ENCODE data around the gene PARD3. TPM values are rescaled to one million over a fixed set of nuclear protein-coding genes. Genes with fewer than 3 reads are reported as not detected.
A peak's percentile ranks its signal among the peaks of the same experiment; 100 is the strongest.

PARD3 gene
- total RNA-seq, 1 donor from 2014 or later: 58.7 TPM

GRCh38 chr10:34251177-34251576 is 563.9 kb downstream of the PARD3 start:
- H3K27ac Mint-ChIP-seq: no peak overlapping the region

DNA sequence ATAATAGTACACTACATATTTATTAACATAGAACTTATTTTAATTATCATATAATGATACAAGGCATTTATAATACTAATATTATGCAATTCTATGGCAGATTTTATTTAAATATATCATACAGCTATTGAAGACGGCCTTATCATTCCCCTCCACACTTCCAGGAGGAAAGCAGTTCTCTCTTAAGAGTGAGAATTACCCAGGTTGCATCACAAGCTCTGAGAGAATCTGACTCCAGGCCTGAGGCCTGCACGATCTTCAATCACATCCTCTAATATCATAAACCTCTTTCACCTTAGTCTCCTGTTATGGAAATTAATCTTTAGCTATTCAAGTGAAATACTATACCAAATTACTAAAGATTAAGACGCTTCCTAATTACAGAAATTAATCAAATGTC is 564.4 kb downstream of the PARD3 start:
- H3K27ac Mint-ChIP-seq: no peak overlapping the region
- H3K9me3 Mint-ChIP-seq: no peaks in the 10 kb centered on the region
- H3K9ac ChIP-seq: no peak overlapping the region
- no peaks in the 10 kb centered on the region for H3K4me1 ChIP-seq
- no peak overlapping the region for H3K27ac ChIP-seq
- no peaks in the 10 kb centered on the region for H3K79me2 ChIP-seq (ENCODE audit: low read depth)
- H3F3A ChIP-seq (ENCODE audit: low read depth): no peaks in the 10 kb centered on the region
- H3K9me3 ChIP-seq (ENCODE audit: low read depth): no peaks in the 10 kb centered on the region
- TF ChIP-seq EZH2phosphoT487 (IDR thresholded peaks at IDR 0.05) (no peak), EZH2 (IDR thresholded peaks at IDR 0.05) (no peak)
- TF ChIP-seq, protein P1, sequence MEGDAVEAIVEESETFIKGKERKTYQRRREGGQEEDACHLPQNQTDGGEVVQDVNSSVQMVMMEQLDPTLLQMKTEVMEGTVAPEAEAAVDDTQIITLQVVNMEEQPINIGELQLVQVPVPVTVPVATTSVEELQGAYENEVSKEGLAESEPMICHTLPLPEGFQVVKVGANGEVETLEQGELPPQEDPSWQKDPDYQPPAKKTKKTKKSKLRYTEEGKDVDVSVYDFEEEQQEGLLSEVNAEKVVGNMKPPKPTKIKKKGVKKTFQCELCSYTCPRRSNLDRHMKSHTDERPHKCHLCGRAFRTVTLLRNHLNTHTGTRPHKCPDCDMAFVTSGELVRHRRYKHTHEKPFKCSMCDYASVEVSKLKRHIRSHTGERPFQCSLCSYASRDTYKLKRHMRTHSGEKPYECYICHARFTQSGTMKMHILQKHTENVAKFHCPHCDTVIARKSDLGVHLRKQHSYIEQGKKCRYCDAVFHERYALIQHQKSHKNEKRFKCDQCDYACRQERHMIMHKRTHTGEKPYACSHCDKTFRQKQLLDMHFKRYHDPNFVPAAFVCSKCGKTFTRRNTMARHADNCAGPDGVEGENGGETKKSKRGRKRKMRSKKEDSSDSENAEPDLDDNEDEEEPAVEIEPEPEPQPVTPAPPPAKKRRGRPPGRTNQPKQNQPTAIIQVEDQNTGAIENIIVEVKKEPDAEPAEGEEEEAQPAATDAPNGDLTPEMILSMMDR (IDR thresholded peaks at IDR 0.05): no peak
- no peak for DNase-seq (ENCODE audit: low spot score)
- no peaks in the 10 kb centered on the region for H3K36me3 ChIP-seq
- H3K36me3 Mint-ChIP-seq: no peaks in the 10 kb centered on the region
- H3K4me2 ChIP-seq: no peak overlapping the region
- H2AFZ ChIP-seq (replicated peaks): no peak overlapping the region
- H3K4me3 Mint-ChIP-seq: no peak overlapping the region
- H3K27me3 Mint-ChIP-seq (ENCODE audit: insufficient read depth, low read depth): peaks cover 4% of the 10 kb centered on the region
- H3K4me1 Mint-ChIP-seq: peaks cover 17% of the 10 kb centered on the region
- no peaks in the 10 kb centered on the region for H3K27me3 ChIP-seq
- H3K4me3 ChIP-seq: no peak overlapping the region
- H4K20me1 ChIP-seq (ENCODE audit: low read depth): no peaks in the 10 kb centered on the region

More at GRCh38 chr10:34251177-34251576, 563.9 kb downstream of the PARD3 start:
- peaks cover 17% of the 10 kb centered on the region for H3K4me1 Mint-ChIP-seq
- TF ChIP-seq EZH2 (IDR thresholded peaks at IDR 0.05) (no peak), EZH2phosphoT487 (IDR thresholded peaks at IDR 0.05) (no peak)
- TF ChIP-seq, protein P1 (IDR thresholded peaks at IDR 0.05): no peak
- no peak for DNase-seq (ENCODE audit: low spot score)
- peaks cover 4% of the 10 kb centered on the region for H3K27me3 Mint-ChIP-seq (ENCODE audit: insufficient read depth, low read depth)
- H3K9me3 Mint-ChIP-seq: no peaks in the 10 kb centered on the region
- no peak overlapping the region for H3K27ac ChIP-seq
- no peaks in the 10 kb centered on the region for H3K9me3 ChIP-seq (ENCODE audit: low read depth)
- no peaks in the 10 kb centered on the region for H3K79me2 ChIP-seq (ENCODE audit: low read depth)
- no peak overlapping the region for H3K4me3 Mint-ChIP-seq
- no peak overlapping the region for H2AFZ ChIP-seq (replicated peaks)
- no peaks in the 10 kb centered on the region for H4K20me1 ChIP-seq (ENCODE audit: low read depth)
- H3F3A ChIP-seq (ENCODE audit: low read depth): no peaks in the 10 kb centered on the region
- no peak overlapping the region for H3K4me2 ChIP-seq
- no peak overlapping the region for H3K9ac ChIP-seq
- no peaks in the 10 kb centered on the region for H3K36me3 Mint-ChIP-seq
- no peaks in the 10 kb centered on the region for H3K36me3 ChIP-seq
- no peaks in the 10 kb centered on the region for H3K27me3 ChIP-seq
- no peaks in the 10 kb centered on the region for H3K4me1 ChIP-seq
- no peak overlapping the region for H3K4me3 ChIP-seq

DNA sequence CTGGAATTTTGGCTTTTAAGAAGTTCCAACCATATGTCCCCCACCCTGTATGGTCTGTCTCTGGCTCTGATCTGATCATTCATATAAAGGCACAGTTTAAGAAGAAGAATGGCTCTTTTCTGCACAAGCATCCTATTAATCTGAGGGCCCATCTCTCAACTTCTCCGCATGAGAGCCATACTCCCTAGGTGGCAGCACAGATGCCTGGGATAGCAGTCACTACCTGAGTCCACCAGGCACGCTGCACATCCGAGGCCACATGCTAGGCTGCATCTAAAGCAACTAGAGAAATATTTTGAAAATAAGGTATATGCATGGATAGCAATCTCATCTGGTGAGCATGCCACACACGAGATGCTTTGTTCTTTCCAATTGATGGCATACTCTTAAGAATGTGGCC is 565.5 kb downstream of the PARD3 start:
- H3K9me3 ChIP-seq (ENCODE audit: low read depth): no peaks in the 10 kb centered on the region
- H3K79me2 ChIP-seq (ENCODE audit: low read depth): no peaks in the 10 kb centered on the region
- H3K27me3 ChIP-seq: no peaks in the 10 kb centered on the region
- DNase-seq (ENCODE audit: low spot score): peak; percentile 28
- Mint-ChIP-seq H3K36me3 (no peaks in the 10 kb centered on the region), H3K9me3 (no peaks in the 10 kb centered on the region), H3K27ac (no peak overlapping the region), H3K27me3 (ENCODE audit: insufficient read depth, low read depth) (peaks cover 4% of the 10 kb centered on the region), H3K4me1 (peaks cover 10% of the 10 kb centered on the region), H3K4me3 (no peak overlapping the region)
- no peak overlapping the region for H2AFZ ChIP-seq (replicated peaks)
- H3K4me1 ChIP-seq: no peaks in the 10 kb centered on the region
- H3K27ac ChIP-seq: no peak overlapping the region
- no peak overlapping the region for H3K9ac ChIP-seq
- no peaks in the 10 kb centered on the region for H4K20me1 ChIP-seq (ENCODE audit: low read depth)
- no peak overlapping the region for H3K4me2 ChIP-seq
- H3K36me3 ChIP-seq: no peaks in the 10 kb centered on the region
- TF ChIP-seq, protein P1 (IDR thresholded peaks at IDR 0.05): peak; percentile 28
- TF ChIP-seq EZH2 (IDR thresholded peaks at IDR 0.05): no peak
- H3F3A ChIP-seq (ENCODE audit: low read depth): no peaks in the 10 kb centered on the region
- H3K4me3 ChIP-seq: no peak overlapping the region

Data from neural progenitor cell (in vitro differentiated cells).